HG03064 (cell line): ENCODE data around the gene ANKS4B.
A peak's percentile ranks its signal among the peaks of the same experiment; 100 is the strongest.
"Not testable (repeated sequence)": the region's sequence is repeated elsewhere in the genome, so short reads cannot be mapped to it uniquely, and the experiment has no call there.

Experiments
- ATAC-seq: cut with Tn5 transposase; IDR thresholded peaks from one replicate; pipeline ENCODE4 v1.9.1; 2021; ENCODE audit warnings: low read depth; ENCODE audit not compliant: unreplicated experiment

ANKS4B gene

DNA sequence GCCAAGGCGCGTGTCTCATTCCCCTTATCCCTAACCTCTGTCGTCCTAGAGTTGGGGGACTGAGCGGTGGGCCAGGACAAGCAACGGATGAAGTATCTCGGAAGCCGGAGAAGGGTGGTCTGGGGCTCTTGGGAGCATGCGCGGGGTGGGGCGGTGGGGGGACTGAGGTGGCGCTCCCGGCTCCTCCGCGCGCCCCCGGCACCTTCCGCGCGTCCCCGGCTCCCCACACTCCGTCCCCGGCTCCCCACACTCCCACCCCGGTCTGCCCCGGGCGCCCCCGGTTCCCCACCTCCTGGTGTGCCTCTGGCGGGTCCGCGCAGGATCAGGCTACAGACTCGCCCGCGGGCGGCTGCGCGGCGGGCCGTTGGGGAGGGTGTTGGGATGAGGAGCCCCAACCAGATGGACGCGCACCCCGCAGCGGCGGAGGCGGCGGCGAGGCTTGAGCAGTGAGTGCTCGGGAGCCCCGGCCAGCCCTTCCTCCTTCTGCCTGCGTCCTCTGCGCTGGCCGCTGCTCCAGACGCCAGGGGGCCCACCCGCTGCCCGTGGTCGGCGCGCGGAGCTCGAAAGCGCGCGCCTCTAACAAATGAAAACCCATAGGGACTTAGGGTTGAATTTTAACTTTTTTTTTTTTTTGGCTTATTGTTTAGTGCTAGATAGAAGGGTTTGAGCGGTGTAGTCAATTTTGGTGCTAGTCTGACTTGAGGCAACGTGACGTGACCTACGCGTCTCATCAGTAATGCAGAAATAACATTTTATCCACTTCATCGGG is 50.2 kb downstream of the ANKS4B start:
- ATAC-seq = no peak

DNA sequence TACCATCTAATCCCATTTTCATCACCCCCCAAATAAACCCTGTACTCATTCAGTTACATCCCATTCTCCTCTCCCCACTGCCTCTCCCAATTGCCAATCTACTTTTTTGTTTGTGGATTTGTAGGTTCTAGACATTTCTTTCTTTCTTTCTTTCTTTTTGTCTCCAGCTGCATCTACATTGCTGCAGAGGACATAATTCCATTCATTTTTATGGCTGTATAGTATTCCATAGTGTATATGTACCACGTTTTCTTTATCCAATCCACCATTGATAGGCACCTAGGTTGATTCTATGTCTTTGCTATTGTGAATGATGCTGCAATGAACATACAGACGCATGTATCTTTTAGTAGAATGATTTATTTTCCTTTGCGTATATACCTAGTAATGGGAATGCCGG is 50.9 kb downstream of the ANKS4B start:
- ATAC-seq = no peak

- no peak for ATAC-seq
Measured at GRCh38 chr16:21285314-21285713, 51.8 kb downstream of the ANKS4B start.

GRCh38 chr16:21289789-21290188 is 56.3 kb downstream of the ANKS4B start:
- ATAC-seq = not testable (repeated sequence)

GRCh38 chr16:21300309-21301167 is 67.0 kb downstream of the ANKS4B start:
- peak; percentile 26 for ATAC-seq

GRCh38 chr16:21301168-21301894 is 67.8 kb downstream of the ANKS4B start:
- peak; percentile 51 for ATAC-seq

DNA sequence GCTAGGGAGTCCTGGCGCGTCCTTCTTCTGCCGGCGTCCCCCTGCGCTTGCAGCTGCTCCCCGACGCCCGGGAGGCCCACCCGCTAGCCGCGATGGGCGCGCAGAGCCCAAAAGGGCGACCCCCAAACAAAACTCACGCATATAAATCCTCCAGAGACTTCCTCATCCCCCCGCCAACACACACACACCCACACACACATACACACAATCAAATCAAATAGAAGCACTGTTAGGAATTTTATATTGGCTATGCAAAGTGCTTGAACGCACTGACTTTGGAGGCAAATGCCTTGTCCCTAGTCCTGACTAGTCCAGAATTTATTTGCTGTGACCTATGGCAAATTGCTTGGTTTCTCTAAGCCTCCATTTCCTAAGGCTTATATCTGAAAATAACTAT is 68.4 kb downstream of the ANKS4B start:
- ATAC-seq = no peak

GRCh38 chr16:21302454-21302853 is 69.0 kb downstream of the ANKS4B start:
- ATAC-seq = no peak

GRCh38 chr16:21302898-21303528 is 69.5 kb downstream of the ANKS4B start:
- ATAC-seq = no peak
